Mesenchymal stem cell (in vitro differentiated cells and primary cell): Measurements from ENCODE around the gene IGSF21.

Experiments used
- DNase-seq: peaks from one replicate; pipeline ENCODE4 v3.0.0-alpha.2; 2013
- H2AFZ ChIP-seq: one replicate; pipeline ENCODE4 v1.6.1; 2013; ENCODE audit warnings: low read depth, mild to moderate bottlenecking, control low read depth, inconsistent platforms, low read length, moderate library complexity
- H2AK5ac ChIP-seq: 2 replicates; pipeline ENCODE4 v1.6.1; 2013; ENCODE audit warnings: low read length, moderate library complexity, mild to moderate bottlenecking, inconsistent platforms; ENCODE audit not compliant: severe bottlenecking
- H2BK120ac ChIP-seq: one replicate; pipeline ENCODE4 v1.6.1; 2013; ENCODE audit warnings: low read depth, mild to moderate bottlenecking, inconsistent platforms, low read length, moderate library complexity
- H2BK12ac ChIP-seq, 2 experiments: one replicate each; pipeline ENCODE4 v1.6.1; 2013; ENCODE audit warnings: inconsistent platforms in 2 of 2, low read length in 2 of 2, mild to moderate bottlenecking in 2 of 2, moderate library complexity in 2 of 2, control low read depth in 1 of 2
- H2BK15ac ChIP-seq: one replicate; pipeline ENCODE4 v1.6.1; 2013; ENCODE audit warnings: mild to moderate bottlenecking, low read depth, inconsistent platforms; ENCODE audit not compliant: poor library complexity, severe bottlenecking
- H2BK5ac ChIP-seq: 2 replicates; pipeline ENCODE4 v1.6.1; 2013; ENCODE audit warnings: low read depth, mild to moderate bottlenecking, low read length, control low read depth, inconsistent platforms; ENCODE audit not compliant: poor library complexity, severe bottlenecking
- H3K14ac ChIP-seq, 2 experiments: one replicate each; pipeline ENCODE4 v1.6.1; 2013; ENCODE audit warnings: inconsistent platforms in 2 of 2, low read length in 2 of 2, control low read depth in 1 of 2, mild to moderate bottlenecking in 1 of 2, moderate library complexity in 1 of 2
- H3K18ac ChIP-seq, 2 experiments: one replicate each; pipeline ENCODE4 v1.6.1; 2013; ENCODE audit warnings: inconsistent platforms in 2 of 2, low read length in 2 of 2, control low read depth in 1 of 2, low read depth in 1 of 2, mild to moderate bottlenecking in 1 of 2
- H3K23ac ChIP-seq, 2 experiments: one replicate each; pipeline ENCODE4 v1.6.1; 2013; ENCODE audit warnings: inconsistent platforms in 2 of 2, low read length in 2 of 2, mild to moderate bottlenecking in 2 of 2, moderate library complexity in 2 of 2, control low read depth in 1 of 2
- H3K27ac ChIP-seq: 2 replicates; pipeline ENCODE4 v1.5.1; 2013; ENCODE audit warnings: mild to moderate bottlenecking, moderate library complexity, low read length, control low read depth, inconsistent platforms; ENCODE audit not compliant: poor library complexity, severe bottlenecking
- H3K27me3 ChIP-seq, 2 experiments: 2 replicates each; pipeline versions ENCODE4 v1.6.1 to v1.7.0; 2013; ENCODE audit warnings: low read length in 2 of 2, mild to moderate bottlenecking in 2 of 2, moderate library complexity in 2 of 2, control low read depth in 1 of 2, inconsistent platforms in 1 of 2; ENCODE audit not compliant: control insufficient read depth in 1 of 2, insufficient read depth in 1 of 2
- H3K36me3 ChIP-seq, 2 experiments: 2 replicates each; pipeline versions ENCODE4 v1.6.1 to v1.7.0; 2013; ENCODE audit warnings: low read length in 2 of 2, control low read depth in 1 of 2, inconsistent platforms in 1 of 2, low read depth in 1 of 2, mild to moderate bottlenecking in 1 of 2; ENCODE audit not compliant: insufficient read depth in 2 of 2, control insufficient read depth in 1 of 2
- H3K4ac ChIP-seq, 2 experiments: one replicate each; pipeline ENCODE4 v1.6.1; 2013; ENCODE audit warnings: inconsistent platforms in 2 of 2, low read length in 2 of 2, mild to moderate bottlenecking in 2 of 2, moderate library complexity in 2 of 2, control low read depth in 1 of 2, low read depth in 1 of 2
- H3K4me1 ChIP-seq: 2 replicates; pipeline ENCODE4 v1.6.1; 2013; ENCODE audit warnings: low read depth, low read length, control low read depth; ENCODE audit not compliant: control insufficient read depth, insufficient read depth
- H3K4me2 ChIP-seq: 2 replicates; pipeline ENCODE4 v1.6.1; 2013; ENCODE audit warnings: low read length, mild to moderate bottlenecking, inconsistent platforms; ENCODE audit not compliant: poor library complexity, severe bottlenecking
- H3K4me3 ChIP-seq, 2 experiments: 2 replicates each; pipeline versions ENCODE4 v1.5.1 to v1.7.0; 2013; ENCODE audit warnings: low read length in 2 of 2, mild to moderate bottlenecking in 2 of 2, control low read depth in 1 of 2, low read depth in 1 of 2; ENCODE audit not compliant: insufficient read depth in 1 of 2
- H3K79me1 ChIP-seq: replicated peaks from 2 replicates; pipeline ENCODE4 v1.6.1; 2013; ENCODE audit warnings: mild to moderate bottlenecking, control low read depth, low read length, inconsistent platforms; ENCODE audit not compliant: poor library complexity, severe bottlenecking
- H3K9ac ChIP-seq: 2 replicates; pipeline ENCODE4 v1.7.0; 2013; ENCODE audit warnings: mild to moderate bottlenecking, low read length, moderate library complexity
- H3K9me3 ChIP-seq: 2 replicates; pipeline ENCODE4 v1.7.0; 2013; ENCODE audit warnings: mild to moderate bottlenecking, low read length; ENCODE audit not compliant: control insufficient read depth
- H4K8ac ChIP-seq: one replicate; pipeline ENCODE4 v1.6.1; 2013; ENCODE audit warnings: inconsistent platforms, mild to moderate bottlenecking, low read length, moderate library complexity
- H4K91ac ChIP-seq: one replicate; pipeline ENCODE4 v1.6.1; 2013; ENCODE audit warnings: mild to moderate bottlenecking, low read length, inconsistent platforms
- WGBS: methylation state at CpG from one replicate; pipeline ENCODE4 v1.1.7; 2013; ENCODE audit warnings: mixed read lengths; 5-methylcytosine and 5-hydroxymethylcytosine counted together

IGSF21 gene

DNA sequence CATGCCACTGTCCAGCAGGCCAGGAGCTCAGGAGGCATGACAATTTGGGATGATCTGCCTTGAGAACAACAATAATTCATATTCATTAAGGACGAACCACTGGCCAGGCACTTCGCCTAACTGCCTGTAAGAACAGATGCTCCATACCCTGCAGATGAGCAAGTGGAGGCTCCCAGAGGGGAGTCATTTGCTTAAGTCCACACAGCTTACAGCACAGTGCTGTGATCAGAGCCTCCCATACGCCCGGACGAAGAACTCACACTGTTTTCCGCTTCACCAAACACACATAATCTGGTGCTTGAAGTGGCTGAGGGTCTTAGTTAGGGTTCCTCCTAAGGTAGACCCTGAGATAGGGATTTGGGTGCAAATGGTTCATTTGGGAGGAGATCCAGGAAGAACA is 279.7 kb downstream of the IGSF21 start:
- Histone ChIP-seq H2BK12ac (no peak overlapping the region), H3K27me3 (peaks cover 10 to 31% of the 10 kb centered on the region in 2 experiments), H2AK5ac (no peak overlapping the region), H3K79me1 (no peaks in the 10 kb centered on the region), H2BK15ac (no peak overlapping the region), H3K27ac (no peak overlapping the region), H4K91ac (no peak overlapping the region), H3K4me3 (no peak overlapping the region), H3K23ac (no peak overlapping the region), H3K4ac (no peak overlapping the region), H2AFZ (no peak overlapping the region), H3K9ac (no peak overlapping the region), H4K8ac (no peak overlapping the region), H3K4me1 (no peaks in the 10 kb centered on the region), H2BK5ac (no peak overlapping the region), H3K18ac (no peak overlapping the region), H3K4me2 (no peak overlapping the region), H2BK120ac (no peak overlapping the region), H3K36me3 (no peaks in the 10 kb centered on the region), H3K14ac (no peak overlapping the region), H3K9me3 (no peaks in the 10 kb centered on the region)
- WGBS, result 84% methylated on average over 6 of the region's 6 CpGs
- no peak for DNase-seq

DNA sequence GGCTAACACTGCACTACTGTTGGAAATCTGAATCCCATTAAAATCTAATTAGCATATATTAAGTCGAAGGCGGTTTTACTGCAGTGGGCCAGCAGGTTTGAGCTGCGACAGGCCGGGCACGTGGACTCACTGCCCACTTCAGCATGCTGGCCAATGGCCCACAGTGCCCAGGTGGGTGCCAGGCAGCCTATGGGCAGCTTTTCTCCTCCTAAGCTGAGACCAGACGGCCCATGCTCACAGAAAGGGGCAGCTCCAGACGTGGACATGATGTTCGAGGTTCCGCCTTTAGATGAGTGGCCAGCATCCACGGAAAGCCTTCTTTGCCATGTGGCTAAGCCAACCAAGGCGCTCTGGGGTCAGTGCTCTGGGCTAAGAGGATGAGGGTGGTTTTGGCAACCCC is 283.4 kb downstream of the IGSF21 start:
- H2BK5ac ChIP-seq, result no peak overlapping the region
- DNase-seq, result no peak
- H3K4ac ChIP-seq, result no peak overlapping the region
- no peak overlapping the region for H2AFZ ChIP-seq
- H3K4me3 ChIP-seq, result no peak overlapping the region
- H4K91ac ChIP-seq, result no peak overlapping the region
- no peak overlapping the region for H4K8ac ChIP-seq
- H3K9me3 ChIP-seq, result no peaks in the 10 kb centered on the region
- H3K79me1 ChIP-seq, result no peaks in the 10 kb centered on the region
- WGBS, result 77% methylated on average over 11 of the region's 11 CpGs
- H3K18ac ChIP-seq, result no peak overlapping the region
- no peak overlapping the region for H3K23ac ChIP-seq
- H3K14ac ChIP-seq, result no peak overlapping the region
- no peak overlapping the region for H3K27ac ChIP-seq
- H3K4me1 ChIP-seq, result no peaks in the 10 kb centered on the region
- no peak overlapping the region for H2BK120ac ChIP-seq
- no peak overlapping the region for H2AK5ac ChIP-seq
- no peak overlapping the region for H3K9ac ChIP-seq
- no peaks in the 10 kb centered on the region for H3K36me3 ChIP-seq
- peaks cover under 1 to 24% of the 10 kb centered on the region in 2 experiments for H3K27me3 ChIP-seq
- no peak overlapping the region for H2BK15ac ChIP-seq
- no peak overlapping the region for H3K4me2 ChIP-seq
- H2BK12ac ChIP-seq, result no peak overlapping the region

DNA sequence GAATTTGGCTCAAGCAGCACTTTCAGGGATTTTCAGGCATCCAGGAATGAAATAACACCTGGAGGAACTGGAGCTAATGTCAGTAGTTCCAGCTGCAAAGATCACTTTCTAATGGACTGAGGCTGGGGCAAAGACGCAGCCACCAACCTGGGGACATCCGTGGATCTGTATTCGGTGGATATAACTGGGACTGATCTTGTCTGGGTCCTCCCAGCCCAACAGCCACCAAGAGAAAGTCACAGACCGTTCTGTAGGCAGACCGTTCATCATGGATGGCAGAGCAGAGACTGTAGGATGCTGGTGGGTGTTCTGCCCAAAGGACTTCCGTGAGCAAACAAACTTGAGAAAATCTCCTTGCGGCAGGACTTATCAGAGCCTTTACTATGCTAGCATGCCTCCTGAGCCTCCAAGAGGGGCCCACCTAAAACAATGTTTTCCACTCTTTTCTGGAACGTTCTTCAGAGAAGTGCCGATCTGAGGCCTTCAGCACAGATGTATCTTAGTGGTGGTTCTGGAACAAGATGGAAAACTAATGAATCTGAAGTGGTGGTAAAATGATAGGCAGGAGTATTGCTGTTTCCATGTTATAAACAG is 287.1 kb downstream of the IGSF21 start:
- Histone ChIP-seq H4K91ac (no peak overlapping the region), H3K4ac (no peak overlapping the region), H3K23ac (no peak overlapping the region), H3K36me3 (no peaks in the 10 kb centered on the region), H3K9ac (no peak overlapping the region), H3K9me3 (no peaks in the 10 kb centered on the region), H3K18ac (no peak overlapping the region), H4K8ac (no peak overlapping the region), H2AK5ac (no peak overlapping the region), H3K14ac (no peak overlapping the region), H3K79me1 (no peaks in the 10 kb centered on the region), H2BK15ac (no peak overlapping the region), H3K4me3 (no peak overlapping the region), H2BK120ac (no peak overlapping the region), H2BK12ac (no peak overlapping the region), H3K27ac (no peak overlapping the region), H3K4me1 (no peaks in the 10 kb centered on the region), H2BK5ac (no peak overlapping the region), H2AFZ (no peak overlapping the region), H3K4me2 (no peak overlapping the region), H3K27me3 (peaks cover 0 to 10% of the 10 kb centered on the region in 2 experiments)
- 82% methylated on average over 8 of the region's 9 CpGs for WGBS
- DNase-seq, result no peak

DNA sequence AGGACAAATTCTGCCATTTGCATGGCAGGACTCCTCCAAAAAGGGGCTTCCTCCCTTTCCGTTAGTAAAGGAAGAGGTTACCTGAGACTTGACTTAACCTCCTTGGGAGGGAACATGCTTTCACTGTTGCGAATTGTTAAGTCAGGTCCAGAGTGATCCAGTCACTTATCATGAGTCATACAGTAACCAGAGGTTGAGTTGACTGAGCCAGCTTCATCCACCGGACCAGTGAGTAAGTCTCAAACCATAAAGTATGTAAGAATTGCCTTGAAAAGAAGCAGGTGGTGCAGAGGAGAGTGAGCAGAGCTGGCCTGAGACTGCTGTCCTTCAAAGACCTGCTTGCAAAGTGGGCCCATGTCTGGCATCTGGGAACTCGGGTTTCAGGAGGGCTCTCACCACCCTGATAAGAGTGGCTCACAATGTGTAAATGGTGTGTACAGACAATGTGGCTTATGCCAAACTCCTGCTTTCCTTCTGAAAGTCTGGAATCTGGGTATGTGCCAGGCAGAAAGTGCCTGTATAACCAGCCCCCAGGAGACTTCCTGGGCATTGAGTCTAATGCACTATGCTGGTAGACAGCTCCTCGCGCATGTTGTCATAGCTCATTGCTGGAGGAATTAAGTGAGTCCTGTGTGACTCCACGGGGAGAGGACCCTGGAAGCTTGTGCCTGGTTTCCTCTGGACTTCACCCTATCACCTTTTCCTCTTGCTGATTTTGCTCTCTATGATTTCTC is 288.8 kb downstream of the IGSF21 start:
- Histone ChIP-seq H3K4me2 (no peak overlapping the region), H2BK120ac (no peak overlapping the region), H2BK15ac (no peak overlapping the region), H3K27me3 (peaks cover 0 to 12% of the 10 kb centered on the region in 2 experiments), H4K91ac (no peak overlapping the region), H3K9me3 (no peaks in the 10 kb centered on the region), H3K4me3 (no peak overlapping the region), H4K8ac (no peak overlapping the region), H3K14ac (no peak overlapping the region), H3K27ac (no peak overlapping the region), H3K9ac (no peak overlapping the region), H3K4me1 (no peaks in the 10 kb centered on the region), H2AK5ac (no peak overlapping the region), H2BK5ac (no peak overlapping the region), H3K4ac (no peak overlapping the region), H3K79me1 (no peaks in the 10 kb centered on the region), H2AFZ (no peak overlapping the region), H3K36me3 (no peaks in the 10 kb centered on the region), H3K18ac (no peak overlapping the region), H3K23ac (no peak overlapping the region), H2BK12ac (no peak overlapping the region)
- WGBS, result 71% methylated on average over 6 of the region's 7 CpGs
- no peak for DNase-seq
